ENCODE measurements around the gene HS3ST3A1.

DNA sequence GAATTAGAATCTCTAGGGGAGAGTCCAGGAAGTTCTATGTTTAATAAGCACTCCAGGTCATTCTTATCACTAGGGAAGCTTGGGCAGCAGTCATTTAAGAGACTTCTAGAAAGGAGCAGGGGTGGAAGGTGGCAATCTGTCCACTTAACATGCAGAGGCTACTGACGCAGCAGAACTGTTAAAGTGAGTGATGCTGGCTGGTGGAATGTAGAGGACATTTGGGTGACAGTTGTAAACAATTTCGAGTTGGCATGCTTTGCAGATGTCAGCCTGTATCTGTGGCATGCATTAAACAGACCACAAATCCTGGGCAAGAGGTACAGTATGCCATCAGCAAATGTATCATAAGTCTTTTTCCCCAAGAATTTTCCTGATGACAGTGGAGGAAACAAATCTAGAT is 40.5 kb upstream of the HS3ST3A1 start:
- TF ChIP-seq POU2F2 (IDR thresholded peaks at IDR 0.05; ENCODE audit: low read depth, low read length) (no peak), POLR2A (IDR thresholded peaks at IDR 0.05; ENCODE audit: low read depth, low read length) (no peak), TAF1 (IDR thresholded peaks at IDR 0.05; ENCODE audit: low read depth, low read length) (no peak), POLR2AphosphoS5 (IDR thresholded peaks at IDR 0.05; ENCODE audit: low read depth, low read length) (no peak), SPI1 (IDR thresholded peaks at IDR 0.05; ENCODE audit: low read depth, low read length) (no peak)

All from GM12891 (cell line).